GM10248 (cell line): ENCODE results near the gene MFSD6.

Experiments
- CTCF ChIA-PET: fragments of 300-600 bp; sonication (Branson Sonifier 250); formaldehyde crosslinking; extraction: SDS; loops from one replicate; lab custom pipeline; 2021; ENCODE audit warnings: antibody characterized with exemption; lab: Yijun Ruan, JAX
- POLR2A ChIA-PET: fragments of 350-650 bp; sonication (Branson Sonifier 250); formaldehyde crosslinking; extraction: SDS; loops from one replicate; lab custom pipeline; 2020; ENCODE audit warnings: antibody characterized with exemption; lab: Yijun Ruan, JAX
- DNase-seq: peaks from one replicate; pipeline ENCODE4 v3.0.0; 2012; ENCODE audit errors: extremely low spot score
- TF ChIP-seq, protein P1 (sequence below): IDR thresholded peaks from 2 replicates; pipeline ENCODE4 v1.5.1; 2012; ENCODE audit warnings: mild to moderate bottlenecking, low read depth; ENCODE audit errors: extremely low read depth, missing control alignments, control extremely low read depth

The MFSD6 gene

DNA sequence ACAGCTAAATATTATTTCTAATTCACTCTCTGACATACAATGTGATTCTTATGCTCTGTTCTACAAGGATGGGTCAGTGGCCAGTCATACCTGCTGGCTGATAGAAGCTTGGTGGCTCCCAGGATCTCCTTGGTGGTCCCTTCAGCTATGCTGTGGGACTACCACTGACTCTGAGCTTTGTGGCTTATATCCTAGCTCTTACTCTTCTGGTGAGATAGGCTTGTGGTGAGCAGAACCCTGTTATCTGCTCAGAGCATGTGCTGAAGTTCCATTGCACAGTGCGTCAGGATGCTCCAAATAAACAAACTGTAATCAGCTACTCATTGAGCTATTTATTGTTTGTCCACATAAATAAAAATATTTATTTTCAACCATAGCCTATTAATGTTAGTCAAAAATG is 51.7 kb downstream of the MFSD6 start:
- no peak for DNase-seq
- POLR2A ChIA-PET: no interaction called here
- TF ChIP-seq, protein P1, sequence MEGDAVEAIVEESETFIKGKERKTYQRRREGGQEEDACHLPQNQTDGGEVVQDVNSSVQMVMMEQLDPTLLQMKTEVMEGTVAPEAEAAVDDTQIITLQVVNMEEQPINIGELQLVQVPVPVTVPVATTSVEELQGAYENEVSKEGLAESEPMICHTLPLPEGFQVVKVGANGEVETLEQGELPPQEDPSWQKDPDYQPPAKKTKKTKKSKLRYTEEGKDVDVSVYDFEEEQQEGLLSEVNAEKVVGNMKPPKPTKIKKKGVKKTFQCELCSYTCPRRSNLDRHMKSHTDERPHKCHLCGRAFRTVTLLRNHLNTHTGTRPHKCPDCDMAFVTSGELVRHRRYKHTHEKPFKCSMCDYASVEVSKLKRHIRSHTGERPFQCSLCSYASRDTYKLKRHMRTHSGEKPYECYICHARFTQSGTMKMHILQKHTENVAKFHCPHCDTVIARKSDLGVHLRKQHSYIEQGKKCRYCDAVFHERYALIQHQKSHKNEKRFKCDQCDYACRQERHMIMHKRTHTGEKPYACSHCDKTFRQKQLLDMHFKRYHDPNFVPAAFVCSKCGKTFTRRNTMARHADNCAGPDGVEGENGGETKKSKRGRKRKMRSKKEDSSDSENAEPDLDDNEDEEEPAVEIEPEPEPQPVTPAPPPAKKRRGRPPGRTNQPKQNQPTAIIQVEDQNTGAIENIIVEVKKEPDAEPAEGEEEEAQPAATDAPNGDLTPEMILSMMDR: no peak
- CTCF ChIA-PET: interaction anchor here (0.8 to 2.5 kb wide), 14 partner anchors 8 to 185 kb away, joined by 3 to 9 read pairs (median 3); no protein-coding TSS in a partner anchor

DNA sequence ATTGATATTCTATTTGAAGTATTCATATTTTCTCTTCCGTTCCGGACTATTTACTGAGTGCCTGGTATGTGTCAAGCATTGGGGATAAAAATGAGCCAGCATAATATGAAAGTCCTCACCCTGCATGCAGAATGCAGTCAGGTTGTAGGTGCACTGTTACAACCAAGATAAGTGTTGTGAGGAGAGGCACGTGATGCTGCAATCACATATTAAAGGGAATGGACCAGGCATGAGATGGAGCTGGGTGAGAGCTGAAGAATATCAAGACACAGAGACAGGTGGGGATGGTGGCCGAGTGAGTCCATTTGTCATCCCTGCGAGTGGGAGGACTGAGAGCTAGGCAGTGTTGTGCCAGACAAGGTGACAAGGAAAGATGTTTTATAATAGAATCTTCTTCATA is 52.3 kb downstream of the MFSD6 start:
- ChIA-PET CTCF (interaction anchor here (0.9 to 2.5 kb wide), 12 partner anchors 8 to 188 kb away, joined by 3 to 9 read pairs (median 4); partner anchors contain the start of gene NAB1), POLR2A (no interaction called here)
- TF ChIP-seq, protein P1: no peak
- DNase-seq: no peak

DNA sequence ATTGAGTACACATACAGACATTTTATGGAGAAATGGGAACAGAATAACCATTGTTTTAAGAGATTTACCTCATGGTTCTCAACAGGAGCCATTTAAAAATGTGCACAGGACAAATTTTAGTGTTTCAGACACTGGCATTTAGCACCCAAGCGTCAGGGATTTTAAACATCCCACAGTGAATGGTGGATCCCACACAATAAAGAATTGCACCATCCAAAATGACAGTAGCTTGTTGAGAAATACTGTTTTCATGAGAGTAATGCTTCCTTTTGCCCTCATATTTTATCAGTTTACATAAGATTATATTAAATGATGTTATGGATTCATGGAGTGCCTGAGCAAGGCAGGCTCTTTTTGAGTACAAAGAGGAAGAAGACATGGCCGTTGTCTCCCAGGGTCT is 54.0 kb downstream of the MFSD6 start:
- DNase-seq: no peak
- ChIA-PET CTCF (interaction anchor here (1.0 to 2.1 kb wide), 4 partner anchors 9 to 25 kb away, joined by 3 to 9 read pairs (median 4); no protein-coding TSS in a partner anchor), POLR2A (no interaction called here)
- TF ChIP-seq, protein P1: no peak

DNA sequence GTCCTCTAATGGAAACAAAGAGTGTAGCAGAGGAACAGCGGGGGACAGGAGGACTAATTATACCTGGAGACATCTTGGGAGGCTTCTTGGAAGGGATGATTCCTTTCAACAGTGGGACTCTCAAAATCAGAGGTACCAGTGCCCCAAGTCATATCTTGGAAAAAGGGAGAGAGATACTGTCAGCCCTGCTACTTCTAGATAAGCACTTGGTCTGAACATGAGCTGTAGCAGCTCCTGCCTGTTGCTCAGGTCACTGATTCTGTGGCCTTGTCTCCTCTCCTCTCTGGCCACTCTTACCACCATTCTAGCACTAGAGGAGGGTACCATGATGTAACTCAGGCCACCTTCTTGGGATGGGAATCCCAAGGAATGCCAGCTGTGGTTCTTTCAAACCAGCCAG is 54.5 kb downstream of the MFSD6 start:
- ChIA-PET CTCF (interaction anchor here (0.9 to 1.5 kb wide), 4 partner anchors 9 to 25 kb away, joined by 3 to 4 read pairs (median 4); no protein-coding TSS in a partner anchor), POLR2A (no interaction called here)
- no peak for DNase-seq
- TF ChIP-seq, protein P1: no peak

DNA sequence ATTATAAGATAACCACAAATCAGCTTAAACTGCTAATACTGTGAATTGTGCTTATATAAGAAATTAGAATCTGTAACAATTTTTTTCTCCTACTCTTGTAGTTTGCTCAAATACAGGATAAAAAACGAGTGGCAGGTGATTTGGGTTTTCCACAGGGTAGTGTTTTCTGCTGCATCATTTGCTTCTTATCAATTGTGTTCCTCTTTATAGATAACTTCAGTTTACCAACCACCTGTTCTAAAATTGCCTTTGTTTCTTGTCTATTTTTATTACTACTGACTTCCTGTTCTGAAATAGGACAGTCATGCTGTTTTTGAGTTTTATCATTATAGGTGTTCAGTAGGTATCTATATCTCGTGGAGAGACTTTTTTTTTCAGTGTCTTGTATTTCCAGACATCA is 56.9 kb downstream of the MFSD6 start:
- POLR2A ChIA-PET: no interaction called here

DNA sequence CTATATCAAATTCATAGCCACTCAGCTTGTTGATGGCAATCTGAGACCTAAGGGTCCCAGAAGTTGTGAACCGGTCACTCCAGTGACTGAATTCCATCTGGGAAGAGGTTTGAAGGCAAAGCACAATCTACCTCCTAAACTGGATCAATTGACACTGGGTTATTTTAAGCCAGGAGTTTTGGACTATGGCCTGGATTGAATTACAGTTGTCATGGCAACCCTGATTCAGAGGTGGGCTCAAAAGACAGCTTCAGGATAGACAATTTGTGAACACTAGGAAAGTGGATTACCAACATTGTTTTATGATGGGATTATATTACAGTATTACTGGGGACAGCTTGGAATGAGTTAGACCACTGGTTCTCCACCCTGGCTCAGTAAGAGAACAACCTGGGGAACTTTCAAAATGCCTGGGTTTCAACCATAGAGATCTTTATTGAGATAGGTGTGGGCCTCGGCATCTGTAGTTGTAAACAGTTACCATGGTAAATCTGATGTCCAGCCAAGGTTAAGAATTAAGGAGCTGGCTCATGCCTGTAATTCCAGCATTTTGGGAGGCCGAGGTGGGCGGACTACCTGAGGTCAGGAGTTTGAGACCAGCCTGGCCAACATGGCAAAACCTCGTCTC is 58.8 kb downstream of the MFSD6 start:
- ChIA-PET POLR2A (no interaction called here), CTCF (interaction anchor here (1.2 to 2.0 kb wide), 3 partner anchors 18 to 44 kb away, joined by 3 to 4 read pairs (median 3); no protein-coding TSS in a partner anchor)
- TF ChIP-seq, protein P1: no peak
- DNase-seq: no peak

More for the DNA sequence above, 56.9 kb downstream of the MFSD6 start:
- CTCF ChIA-PET: no interaction called here
- TF ChIP-seq, protein P1: no peak
- DNase-seq: no peak
